Forelimb muscle (tissue), 1 donor: ENCODE data around the gene FAM120B. TPM values are rescaled to one million over a fixed set of nuclear protein-coding genes. Genes with fewer than 3 reads are reported as not detected.

ENCODE experiments used
- DNase-seq: peaks from one replicate; pipeline ENCODE4 v3.0.0-alpha.2; 2013; ENCODE audit warnings: low read depth
- polyA plus RNA-seq: library from polyadenylated mRNA; unstranded; fragments of 120-200 nt; gene quantifications from one replicate; pipeline ENCODE4 v1.2.1, GENCODE V29; 2013; ENCODE audit not compliant: insufficient read length

Gene FAM120B
- polyA plus RNA-seq, 1 donor: 25.4 TPM

DNA sequence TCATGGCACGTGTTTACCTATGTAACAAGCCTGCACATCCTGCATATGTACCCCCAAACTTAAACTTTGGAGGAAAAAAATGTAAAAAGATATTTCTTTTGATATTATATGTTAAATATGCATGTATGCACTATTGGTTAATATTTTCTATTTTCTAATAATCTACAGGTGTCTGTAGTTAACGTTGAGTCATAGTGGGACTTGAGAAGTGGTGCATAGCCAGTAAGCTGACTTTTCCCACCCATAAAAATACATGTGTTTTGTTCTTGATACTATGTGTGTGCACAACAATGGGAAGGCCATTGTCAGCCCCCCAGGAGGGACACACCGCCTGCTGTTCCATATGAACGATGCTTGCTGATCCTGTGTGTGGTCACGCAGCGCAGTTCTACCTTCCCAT, 49.1 kb downstream of the FAM120B start:
- DNase-seq: no peak

DNA sequence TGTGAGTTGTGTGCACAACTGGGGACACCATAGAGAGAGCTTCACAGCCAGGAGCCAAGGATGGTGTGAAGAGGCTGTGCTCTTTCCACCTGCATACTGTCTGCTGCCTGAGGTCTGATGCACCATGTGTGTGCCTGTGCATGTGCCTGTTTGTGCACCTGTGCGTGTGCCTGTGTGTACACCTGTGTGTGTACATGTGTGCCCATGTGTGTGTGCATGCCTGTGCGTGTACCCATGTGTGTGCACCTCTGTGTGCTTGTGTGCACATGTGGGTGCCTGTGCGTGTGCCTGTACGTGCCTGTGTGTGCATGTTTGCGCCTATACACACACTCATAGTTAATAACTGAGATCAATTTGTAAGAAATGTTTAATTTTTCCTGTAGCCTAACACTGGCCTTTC, 51.3 kb downstream of the FAM120B start:
- DNase-seq: no peak

DNA sequence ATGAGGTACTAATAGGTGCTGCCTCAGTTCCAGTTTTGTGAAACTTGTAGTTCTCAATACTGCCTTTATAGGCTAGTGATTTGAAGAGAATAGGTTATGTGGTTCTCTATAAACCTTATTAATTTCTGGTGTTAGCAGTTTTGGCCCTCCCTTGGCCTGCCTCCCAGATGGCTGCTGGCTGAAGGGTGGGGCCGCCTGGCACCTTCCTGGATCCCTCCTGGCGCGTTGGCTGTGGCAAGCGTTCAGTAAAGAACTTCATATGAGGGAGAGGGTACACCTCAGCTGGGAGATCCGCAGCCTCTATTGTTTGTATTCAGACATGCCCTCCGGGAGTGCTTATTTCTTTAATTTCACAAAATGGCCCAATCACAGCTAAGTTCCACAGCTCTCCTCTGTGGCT, 51.9 kb downstream of the FAM120B start:
- DNase-seq: no peak

DNA sequence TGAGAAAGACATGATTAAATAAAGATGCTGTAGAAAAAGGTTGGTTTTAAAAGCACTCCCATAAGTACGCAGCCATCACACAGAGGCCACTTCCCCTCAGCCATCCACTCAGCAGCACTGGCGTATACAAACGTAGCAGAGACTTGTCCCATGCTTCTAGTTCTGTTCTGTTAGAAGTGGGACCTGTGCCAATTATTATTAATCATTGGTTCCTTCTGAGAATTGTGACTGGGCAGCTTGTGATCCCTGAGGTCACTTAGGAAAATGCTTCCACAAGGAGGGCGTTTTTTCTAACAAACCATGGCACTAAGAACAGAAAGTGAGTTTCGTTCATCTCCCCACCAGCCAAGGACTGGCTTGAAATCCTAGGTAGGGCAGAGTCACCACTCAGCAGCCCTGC, 53.9 kb downstream of the FAM120B start:
- DNase-seq: no peak

DNA sequence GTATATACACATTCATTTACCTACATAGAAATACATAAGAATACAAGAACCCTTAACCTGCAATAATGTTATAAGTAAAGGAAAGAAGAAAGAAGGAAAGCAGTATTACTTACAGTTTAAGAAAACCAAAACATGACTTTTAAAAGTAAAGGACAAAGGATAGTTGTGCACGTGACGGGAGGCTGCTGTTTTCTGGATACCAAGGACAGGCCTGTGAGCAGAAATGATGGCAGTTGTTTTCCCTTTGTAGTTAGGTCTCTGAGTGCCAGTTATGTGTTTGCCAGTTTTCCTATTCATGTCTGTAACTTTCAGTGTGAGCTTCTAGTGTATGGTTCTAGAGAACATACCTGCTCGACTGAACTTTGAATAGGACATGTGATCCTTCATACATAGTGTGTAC, 54.8 kb downstream of the FAM120B start:
- DNase-seq: no peak

DNA sequence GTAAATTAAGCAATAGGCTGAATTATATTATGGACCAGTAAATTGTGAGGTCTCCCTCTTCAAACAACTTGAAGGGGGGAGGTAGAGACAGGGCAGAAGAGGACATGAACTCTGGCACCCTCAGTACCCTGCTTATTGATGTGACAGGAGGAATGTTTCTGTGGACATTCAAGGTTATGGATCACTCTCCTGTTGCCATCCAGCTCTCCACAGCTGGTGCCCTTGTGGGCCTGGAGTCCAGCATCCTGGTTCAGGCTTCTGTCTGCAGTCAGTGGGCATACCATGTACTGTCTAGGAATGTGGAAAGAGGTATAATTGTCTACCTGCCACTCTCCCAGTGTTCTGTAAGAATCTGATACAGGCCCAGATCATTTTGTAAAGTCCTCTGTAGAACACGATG, 55.6 kb downstream of the FAM120B start:
- DNase-seq: no peak

DNA sequence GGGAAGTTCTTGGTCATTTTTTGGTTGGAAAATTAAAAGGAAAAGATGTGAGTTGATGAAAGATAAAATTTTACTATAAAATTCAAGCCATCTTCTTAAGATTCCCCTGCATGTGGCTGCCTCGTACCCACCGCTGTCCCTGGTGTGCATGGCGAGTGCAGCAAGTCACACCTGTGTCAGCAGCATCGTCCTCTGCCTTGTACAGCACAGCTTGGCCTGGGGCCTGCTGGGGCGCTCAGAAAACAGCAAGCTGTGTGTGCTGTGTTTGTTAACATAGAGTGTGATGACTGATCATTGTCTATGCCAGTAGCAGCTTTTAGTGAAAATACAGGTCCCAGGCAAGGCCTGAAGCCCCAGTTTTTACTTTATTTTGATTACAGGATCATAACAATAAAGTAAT, 56.7 kb downstream of the FAM120B start:
- no peak for DNase-seq

DNA sequence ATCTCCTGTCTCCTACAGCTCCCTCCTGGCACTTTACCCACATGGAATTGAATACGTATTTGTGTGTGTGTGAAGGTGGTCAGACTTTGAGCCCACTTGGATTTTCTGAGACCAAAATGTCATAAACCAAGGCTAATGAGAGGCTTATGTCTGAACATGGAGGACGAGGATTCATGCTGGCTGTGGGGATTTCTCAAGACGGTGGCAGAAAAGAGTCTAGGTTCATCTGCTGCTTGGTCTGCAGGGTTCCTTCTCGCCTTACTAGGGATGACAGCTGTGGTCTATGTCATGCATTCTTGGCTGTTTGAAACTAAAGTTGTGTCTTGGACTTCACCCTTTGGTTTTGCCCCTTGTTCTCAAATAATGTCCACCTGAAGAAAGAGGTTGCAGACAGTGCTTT, 58.6 kb downstream of the FAM120B start:
- no peak for DNase-seq

DNA sequence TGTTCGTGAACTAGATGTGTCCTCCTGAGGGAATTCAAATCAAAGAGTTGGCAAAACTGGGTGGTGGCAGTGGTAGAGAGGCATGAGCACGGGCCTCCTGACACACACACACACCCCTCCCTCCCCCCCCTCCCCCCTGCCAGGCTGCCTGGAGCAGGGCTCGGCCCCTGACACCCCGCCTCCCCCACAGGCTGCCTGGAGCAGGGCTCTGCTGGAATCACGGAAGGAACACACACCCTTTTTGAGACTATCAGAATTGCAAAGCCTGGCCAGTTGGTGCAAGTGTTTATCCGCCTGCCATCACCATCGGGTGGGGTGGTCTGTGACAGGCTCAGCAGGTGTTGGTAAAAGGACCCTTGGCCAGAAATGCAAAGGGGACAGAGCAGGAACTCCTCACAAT, 59.0 kb downstream of the FAM120B start:
- DNase-seq: no peak

DNA sequence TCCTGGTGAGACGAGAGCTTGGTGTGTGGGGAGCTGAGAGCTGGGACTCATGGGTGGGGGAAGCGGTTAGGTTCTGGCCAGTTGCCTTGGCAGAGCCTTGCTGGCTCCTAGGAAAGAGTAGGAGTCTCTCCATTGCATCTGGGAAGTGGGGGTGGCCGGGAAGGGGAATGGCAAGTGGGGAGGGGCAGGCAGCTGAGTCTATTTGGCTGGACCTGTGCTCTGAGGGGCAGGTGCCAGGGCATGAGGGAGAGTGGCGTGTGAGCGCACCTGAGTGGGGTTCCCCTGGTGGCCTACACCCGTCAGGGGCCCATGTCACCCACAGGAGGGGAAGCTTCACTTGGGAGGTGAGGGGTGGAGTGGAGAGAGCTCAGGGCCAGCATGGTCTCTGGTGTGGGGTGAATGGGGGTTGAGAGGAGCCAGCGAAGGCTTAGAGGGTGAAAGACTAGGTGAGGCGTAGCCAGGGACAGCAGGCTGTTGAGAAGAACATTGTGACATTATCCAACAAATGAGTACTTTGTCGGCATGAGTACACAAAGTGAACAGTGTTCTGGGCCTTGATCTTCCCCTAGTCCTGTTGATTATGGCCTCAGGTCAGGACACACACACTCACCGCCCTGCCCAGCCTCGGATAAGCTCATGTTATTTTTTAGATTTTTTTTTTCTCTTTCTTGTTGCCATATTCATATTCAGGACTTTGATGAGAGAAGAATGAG, 59.8 kb downstream of the FAM120B start:
- DNase-seq: no peak

DNA sequence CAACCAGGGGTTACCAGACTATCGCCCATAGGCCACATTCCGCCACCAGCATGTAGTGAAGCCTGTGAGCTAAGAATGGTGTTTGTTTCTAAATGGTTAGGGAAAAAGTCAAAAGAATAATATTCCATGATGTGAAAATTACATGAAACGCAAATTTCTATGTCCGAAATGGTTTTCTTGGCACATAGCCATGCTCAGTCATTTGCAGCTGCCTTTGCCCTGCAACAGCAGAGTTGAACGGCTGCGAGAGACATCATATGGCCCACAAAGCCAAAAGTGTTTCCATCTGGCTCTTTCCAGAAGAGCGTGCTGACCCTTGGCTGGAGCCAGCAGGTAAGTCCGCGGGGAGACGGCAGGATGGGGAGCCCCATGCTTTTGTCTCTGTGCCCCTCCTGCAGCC, 60.7 kb downstream of the FAM120B start:
- peak; percentile 28 for DNase-seq

DNA sequence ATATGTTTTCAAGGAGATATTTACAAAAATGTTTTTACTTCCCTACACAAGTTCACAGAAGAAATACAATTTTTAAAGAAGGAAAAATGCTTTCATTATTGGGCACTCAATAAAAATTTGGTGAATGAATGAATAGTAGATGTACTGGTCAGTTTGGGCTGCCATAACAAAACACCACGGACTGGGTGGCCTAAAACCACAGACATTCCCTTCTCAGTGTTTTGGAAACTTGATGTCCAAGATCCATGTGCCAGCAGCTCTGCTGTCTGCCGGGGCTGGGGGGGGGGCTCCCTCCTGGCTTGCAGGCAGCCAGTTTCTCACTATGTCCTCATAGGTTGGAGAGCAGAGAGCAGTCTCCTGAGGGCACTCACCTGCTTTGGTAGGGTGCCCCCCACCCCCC, 62.0 kb downstream of the FAM120B start:
- no peak for DNase-seq

DNA sequence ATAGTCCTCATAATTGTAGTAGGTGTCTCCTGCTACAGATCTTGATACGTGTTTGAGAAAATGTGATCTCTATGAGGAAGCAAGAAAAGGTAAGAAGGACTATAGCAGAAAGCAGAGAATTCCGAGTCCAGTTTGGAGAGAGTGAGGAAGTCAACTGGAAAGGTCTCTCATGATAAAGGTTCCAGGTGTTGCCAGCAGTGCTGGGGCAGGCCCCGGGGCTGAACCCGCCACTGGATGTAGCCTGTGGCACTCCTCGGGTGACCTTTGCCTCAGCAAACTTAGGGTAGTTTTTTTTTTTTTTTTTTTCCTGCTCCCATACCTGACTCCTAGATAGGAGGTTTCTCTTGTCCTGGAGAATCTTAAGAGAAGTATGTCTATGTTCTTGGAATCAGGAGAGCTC, 62.8 kb downstream of the FAM120B start:
- DNase-seq: no peak

DNA sequence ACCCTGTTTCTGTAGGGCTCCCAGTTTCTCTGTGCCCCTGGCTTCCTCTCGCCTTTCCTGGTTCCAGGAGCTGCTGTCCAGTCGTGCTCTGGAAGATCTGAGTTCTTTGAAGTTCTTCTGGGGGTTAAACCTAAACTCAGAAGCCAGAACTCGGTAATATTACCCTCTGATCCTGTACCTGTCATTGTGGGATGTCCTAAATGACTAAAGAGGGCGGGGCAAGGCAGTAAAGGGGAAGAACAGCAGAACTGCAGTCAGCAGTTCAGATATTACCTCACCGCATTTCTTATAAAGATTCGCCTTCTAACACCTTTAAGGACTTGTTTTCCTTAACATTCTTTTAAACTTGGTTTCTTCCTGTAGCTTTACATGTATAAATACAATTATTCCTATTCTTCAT, 63.9 kb downstream of the FAM120B start:
- DNase-seq: no peak

DNA sequence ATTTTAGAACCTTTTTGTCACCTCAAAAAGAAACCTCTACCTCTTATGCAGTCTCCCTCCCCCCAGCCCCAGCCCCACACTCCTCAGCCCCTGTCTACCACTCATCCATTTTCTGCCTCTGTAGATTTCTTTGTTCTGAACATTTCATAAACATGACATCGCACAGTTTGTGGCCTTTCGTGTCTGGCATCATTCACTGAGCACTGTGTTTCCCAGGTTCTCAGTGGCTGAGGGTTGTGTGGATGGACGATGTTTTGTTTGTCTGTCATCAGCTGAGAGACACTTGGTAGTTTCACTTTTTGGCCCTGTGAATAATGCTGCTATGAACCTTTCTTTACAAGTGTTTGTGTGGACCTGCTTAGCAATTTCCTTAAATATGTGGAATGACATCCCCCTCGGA, 64.5 kb downstream of the FAM120B start:
- DNase-seq: no peak

DNA sequence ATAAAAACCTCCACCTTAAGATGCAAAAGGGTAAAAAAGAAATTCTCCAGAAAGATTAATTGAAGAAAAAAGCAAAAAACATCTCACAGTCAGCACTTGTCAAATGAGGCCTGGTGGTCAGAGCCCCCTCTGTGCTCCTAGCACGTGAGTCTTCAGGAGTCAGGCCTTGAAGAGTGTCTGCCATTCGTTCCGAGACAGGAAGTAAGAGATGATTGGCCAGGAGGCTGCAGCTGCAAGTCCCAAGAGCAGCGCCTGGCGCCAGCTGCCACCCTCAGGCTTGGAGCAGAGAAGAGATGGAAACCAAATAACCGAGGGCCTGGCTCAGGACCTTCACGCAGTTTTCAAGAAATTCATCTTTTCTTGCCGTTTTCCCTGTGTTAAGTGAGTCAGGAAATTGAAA, 65.0 kb downstream of the FAM120B start:
- DNase-seq: no peak

DNA sequence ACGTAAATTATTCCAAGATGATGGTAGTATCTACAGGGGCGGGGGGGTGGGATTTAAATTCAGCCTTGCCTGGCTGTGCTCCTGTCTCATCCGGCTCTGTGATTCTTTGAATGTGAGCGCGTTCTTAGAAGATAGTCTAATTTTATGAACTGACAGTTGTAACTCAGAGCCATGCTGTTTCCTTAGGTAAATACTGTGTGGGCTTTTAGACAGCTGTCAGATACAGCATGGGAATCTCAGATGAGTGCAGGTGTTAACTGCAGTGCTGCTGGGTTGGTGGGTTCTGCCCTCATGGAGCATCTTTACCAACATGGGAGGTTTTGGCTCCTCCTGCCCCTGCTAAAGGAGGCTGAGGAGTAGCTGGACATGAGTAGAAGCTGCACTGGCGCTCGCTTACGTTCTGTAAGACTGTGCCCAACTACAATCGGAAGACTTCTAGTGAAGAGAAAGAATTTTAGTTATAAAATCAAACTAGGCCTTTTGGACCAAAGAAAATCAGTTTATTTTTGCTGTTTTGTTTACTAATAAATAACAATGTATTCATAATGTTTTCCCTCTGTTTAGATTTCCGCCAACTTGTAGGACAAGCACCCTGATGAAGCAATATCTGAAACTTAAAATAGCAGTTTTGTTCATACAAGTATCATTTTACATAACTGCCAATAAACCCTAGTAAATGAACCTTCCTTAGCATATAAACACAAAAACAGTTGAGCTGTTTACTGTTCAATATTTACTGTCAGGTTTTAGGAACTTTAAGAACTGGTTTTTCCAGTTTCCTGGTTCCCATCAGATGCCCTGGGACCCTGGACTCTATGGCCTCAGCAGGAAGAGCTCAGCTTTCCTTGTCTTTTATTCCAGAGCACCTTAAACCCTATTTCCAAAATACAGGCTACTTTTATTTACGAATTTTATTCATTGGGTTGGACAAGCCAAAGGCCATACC, 66.1 kb downstream of the FAM120B start:
- no peak for DNase-seq

DNA sequence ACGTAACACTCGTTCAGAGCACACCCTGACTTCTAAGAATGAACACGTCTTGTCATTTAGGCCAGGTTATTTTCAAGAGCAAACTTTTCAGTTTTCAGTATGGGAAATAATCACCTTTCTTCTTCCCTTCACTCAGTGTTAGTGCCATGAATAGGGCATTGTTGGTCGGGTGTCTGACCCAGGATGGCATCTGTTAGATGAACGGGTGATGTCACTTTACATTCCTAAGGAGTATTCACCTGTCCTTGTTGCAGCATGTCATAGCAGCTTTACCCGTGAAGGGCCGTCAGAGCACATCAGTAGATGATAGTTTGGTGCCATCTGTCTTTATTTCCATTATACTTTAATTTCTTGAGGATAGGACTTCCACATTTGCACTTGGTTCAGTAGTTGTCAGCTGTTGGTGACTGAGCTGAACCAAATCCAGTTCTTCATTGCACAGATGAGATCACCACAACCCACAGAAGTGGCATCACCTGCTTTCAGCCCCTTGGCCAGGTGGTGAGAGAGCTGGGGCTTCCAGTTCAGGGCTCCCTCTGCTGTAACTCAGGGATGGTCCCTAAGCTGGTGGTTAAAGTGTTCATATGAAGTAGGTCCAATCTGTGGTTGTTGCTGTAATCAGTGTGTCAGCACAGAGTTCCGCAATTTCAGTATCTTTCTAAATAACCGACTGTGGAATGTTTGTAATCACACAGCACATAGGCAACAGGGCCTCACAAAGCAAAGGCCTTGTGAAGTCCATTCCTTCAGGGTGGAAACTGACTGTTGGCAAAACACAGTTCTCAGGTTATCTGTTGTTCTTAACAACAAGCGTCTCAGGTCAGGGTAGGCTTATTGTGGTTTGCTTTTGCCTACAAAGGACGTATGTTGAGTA, 68.2 kb downstream of the FAM120B start:
- no peak for DNase-seq

DNA sequence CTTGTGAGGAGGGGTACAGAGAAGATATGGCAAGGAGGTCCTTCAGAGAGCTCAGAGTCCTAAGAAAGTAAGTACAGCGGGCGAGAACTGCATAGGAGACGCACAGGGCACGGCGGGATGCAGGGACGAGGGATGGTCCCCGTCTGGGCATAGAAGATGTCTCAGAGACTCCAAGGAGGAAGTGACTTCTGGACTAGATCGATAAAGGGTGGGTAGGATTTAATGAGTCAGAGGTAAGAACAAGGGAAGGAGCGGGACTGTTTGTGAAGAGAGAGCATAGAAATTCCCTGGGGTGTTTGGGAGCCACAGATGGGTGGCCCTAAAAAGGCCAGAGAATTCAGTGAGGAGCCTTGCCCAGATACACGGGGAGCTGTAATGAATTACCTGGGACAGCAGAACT, 69.1 kb downstream of the FAM120B start:
- DNase-seq: no peak

DNA sequence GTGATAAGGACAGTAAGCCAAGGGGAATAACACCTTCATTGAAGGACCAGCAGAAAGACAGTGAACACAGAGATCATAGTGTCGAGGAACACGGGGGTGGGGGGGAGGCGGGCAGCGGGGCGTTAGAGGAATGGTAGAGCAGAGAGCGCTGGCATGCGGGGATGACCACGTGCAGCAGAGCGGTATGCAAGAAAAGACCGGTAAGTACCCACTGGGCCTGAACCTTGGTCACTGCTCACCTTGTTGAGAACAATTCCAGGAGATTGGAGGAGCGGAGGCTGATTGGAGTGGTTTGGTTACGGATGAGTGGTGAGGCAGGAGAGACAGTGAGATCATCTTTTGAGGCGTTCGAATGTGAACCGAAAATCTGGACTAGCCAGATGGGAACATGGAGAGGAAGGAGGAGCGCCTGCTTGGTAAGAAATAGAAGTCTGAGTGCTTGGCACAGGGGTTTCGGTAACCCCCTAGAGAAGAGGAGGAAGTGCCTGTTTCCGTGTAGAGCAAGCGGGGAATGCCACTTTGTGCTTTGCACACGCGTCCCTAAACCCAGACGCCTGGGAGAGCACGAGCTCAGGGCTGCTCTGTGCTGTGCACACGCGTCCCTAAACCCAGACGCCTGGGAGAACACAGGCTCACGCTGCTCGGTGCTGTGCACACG, 70.0 kb downstream of the FAM120B start:
- DNase-seq: no peak

DNA sequence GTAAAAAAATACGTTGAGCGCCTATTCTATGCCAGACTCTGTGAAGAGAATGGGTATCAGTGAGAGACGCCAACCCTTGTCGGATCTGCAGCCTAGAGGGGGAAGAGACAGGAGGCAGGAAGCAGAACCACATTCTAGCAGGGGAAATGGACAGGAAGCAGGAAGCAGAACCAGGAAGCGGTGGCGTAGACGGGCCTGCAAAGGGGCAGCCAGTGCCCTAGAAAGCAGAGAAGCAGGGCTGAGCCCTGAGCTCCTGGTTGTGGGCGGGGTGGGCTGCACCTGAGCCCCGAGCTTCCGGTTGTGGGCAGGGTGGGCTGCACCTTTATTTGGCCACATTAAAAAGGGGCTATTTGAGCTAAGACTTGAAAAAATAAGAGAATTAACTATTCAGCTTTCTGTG, 71.9 kb downstream of the FAM120B start:
- DNase-seq: no peak

DNA sequence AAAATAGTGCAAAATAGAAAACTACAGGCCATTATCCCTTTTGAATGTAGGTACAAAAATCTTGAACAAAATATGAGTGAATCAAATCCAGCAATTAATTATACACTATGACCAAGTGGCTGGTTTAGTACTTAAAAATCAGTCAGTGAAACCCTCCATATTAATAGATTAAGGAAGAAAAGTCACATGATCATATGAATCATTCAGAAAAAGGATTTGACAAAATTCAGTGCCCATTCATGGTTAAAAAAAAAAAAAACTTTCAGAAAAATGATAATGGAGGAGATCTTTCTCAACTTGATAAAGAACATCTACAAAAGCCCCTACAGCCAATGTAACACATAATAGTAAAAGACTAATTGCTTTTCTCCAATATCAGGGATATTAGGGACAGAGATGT, 75.0 kb downstream of the FAM120B start:
- DNase-seq: no peak
